ENCODE results near the gene UBE2J2. TPM values are rescaled to one million over a fixed set of nuclear protein-coding genes. Genes with fewer than 3 reads are reported as not detected.
A peak's percentile ranks its signal among the peaks of the same experiment; 100 is the strongest.

The UBE2J2 gene
- 58.2 and 65.1 TPM in 2 replicates for total RNA-seq
- long read RNA-seq, transcript UBE2J2-202 (7 exons, 1,733 nt) = major isoform, 16 of 19 reads
- long read RNA-seq, partial matches to known transcripts = 0 of 19 reads
- long read RNA-seq, other reads (novel, unspliced or antisense) = 1 of 19 reads

- Mint-ChIP-seq H3K27ac (ENCODE audit: unreplicated experiment) (peak within 1 kb of the TSS; percentile 79), H3K4me3 (ENCODE audit: unreplicated experiment) (peak within 1 kb of the TSS; percentile 83), H3K9me3 (ENCODE audit: unreplicated experiment) (no peaks in the 10 kb centered on the region), H3K4me1 (ENCODE audit: unreplicated experiment) (peaks cover 29% of the 10 kb centered on the region), H3K27me3 (ENCODE audit: unreplicated experiment) (no peaks in the 10 kb centered on the region), H3K36me3 (ENCODE audit: unreplicated experiment) (peaks cover 5% of the 10 kb centered on the region)
- DNase-seq (ENCODE audit: extremely low spot score, unreplicated experiment) = peak; percentile 97
- TF ChIP-seq, protein P1, sequence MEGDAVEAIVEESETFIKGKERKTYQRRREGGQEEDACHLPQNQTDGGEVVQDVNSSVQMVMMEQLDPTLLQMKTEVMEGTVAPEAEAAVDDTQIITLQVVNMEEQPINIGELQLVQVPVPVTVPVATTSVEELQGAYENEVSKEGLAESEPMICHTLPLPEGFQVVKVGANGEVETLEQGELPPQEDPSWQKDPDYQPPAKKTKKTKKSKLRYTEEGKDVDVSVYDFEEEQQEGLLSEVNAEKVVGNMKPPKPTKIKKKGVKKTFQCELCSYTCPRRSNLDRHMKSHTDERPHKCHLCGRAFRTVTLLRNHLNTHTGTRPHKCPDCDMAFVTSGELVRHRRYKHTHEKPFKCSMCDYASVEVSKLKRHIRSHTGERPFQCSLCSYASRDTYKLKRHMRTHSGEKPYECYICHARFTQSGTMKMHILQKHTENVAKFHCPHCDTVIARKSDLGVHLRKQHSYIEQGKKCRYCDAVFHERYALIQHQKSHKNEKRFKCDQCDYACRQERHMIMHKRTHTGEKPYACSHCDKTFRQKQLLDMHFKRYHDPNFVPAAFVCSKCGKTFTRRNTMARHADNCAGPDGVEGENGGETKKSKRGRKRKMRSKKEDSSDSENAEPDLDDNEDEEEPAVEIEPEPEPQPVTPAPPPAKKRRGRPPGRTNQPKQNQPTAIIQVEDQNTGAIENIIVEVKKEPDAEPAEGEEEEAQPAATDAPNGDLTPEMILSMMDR (IDR thresholded peaks at IDR 0.05) = no peak
Observed at GRCh38 chr1:1273512-1274298, at the start of gene UBE2J2. UBE2J2 (minus strand) TSS chr1:1273854; CDS start chr1:1267992, 5,862 bp downstream.

DNA sequence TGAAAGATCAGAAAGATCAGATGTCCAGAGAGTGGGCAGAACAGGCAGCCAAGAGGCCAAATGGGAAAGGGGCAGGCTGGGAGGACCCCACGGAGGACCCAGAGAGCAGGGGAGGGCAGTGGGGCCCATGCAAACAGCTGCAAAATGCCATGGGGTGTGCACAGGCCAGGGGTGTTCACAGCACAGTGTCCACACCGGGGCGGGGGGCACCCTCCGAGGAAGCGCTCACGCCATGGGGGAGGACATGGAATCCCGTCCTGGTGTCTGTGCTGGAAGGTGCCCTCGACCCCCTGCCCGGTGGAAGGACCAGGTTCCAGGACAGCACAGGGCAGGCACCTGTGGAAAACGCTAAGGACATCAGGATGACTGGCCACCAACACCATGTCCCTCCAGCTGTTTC, 49.3 kb upstream of the UBE2J2 start:
- TF ChIP-seq, protein P1 (IDR thresholded peaks at IDR 0.05) = no peak
- Mint-ChIP-seq H3K4me1 (ENCODE audit: unreplicated experiment) (peaks cover 30% of the 10 kb centered on the region), H3K27me3 (ENCODE audit: unreplicated experiment) (no peaks in the 10 kb centered on the region), H3K9me3 (ENCODE audit: unreplicated experiment) (no peaks in the 10 kb centered on the region), H3K36me3 (ENCODE audit: unreplicated experiment) (peaks cover 4% of the 10 kb centered on the region), H3K27ac (ENCODE audit: unreplicated experiment) (no peak overlapping the region), H3K4me3 (ENCODE audit: unreplicated experiment) (peak overlapping the region; percentile 80)
- no peak for DNase-seq (ENCODE audit: extremely low spot score, unreplicated experiment)

GRCh38 chr1:1322418-1322817, 48.8 kb upstream of the UBE2J2 start:
- H3K4me3 Mint-ChIP-seq (ENCODE audit: unreplicated experiment) = peak overlapping the region; percentile 65
- no peaks in the 10 kb centered on the region for H3K9me3 Mint-ChIP-seq (ENCODE audit: unreplicated experiment)
- H3K27me3 Mint-ChIP-seq (ENCODE audit: unreplicated experiment) = no peaks in the 10 kb centered on the region
- TF ChIP-seq, protein P1 (IDR thresholded peaks at IDR 0.05) = no peak
- peaks cover 4% of the 10 kb centered on the region for H3K36me3 Mint-ChIP-seq (ENCODE audit: unreplicated experiment)
- H3K4me1 Mint-ChIP-seq (ENCODE audit: unreplicated experiment) = peaks cover 34% of the 10 kb centered on the region
- no peak overlapping the region for H3K27ac Mint-ChIP-seq (ENCODE audit: unreplicated experiment)
- DNase-seq (ENCODE audit: extremely low spot score, unreplicated experiment) = no peak

- H3K36me3 Mint-ChIP-seq (ENCODE audit: unreplicated experiment) = peaks cover 4% of the 10 kb centered on the region
- TF ChIP-seq, protein P1 (IDR thresholded peaks at IDR 0.05) = no peak
- H3K4me3 Mint-ChIP-seq (ENCODE audit: unreplicated experiment) = no peak overlapping the region
- no peaks in the 10 kb centered on the region for H3K27me3 Mint-ChIP-seq (ENCODE audit: unreplicated experiment)
- H3K9me3 Mint-ChIP-seq (ENCODE audit: unreplicated experiment) = no peaks in the 10 kb centered on the region
- DNase-seq (ENCODE audit: extremely low spot score, unreplicated experiment) = no peak
- no peak overlapping the region for H3K27ac Mint-ChIP-seq (ENCODE audit: unreplicated experiment)
- peaks cover 34% of the 10 kb centered on the region for H3K4me1 Mint-ChIP-seq (ENCODE audit: unreplicated experiment)
Observed at GRCh38 chr1:1321477-1321876, 47.8 kb upstream of the UBE2J2 start.

GRCh38 chr1:1320666-1321448, 47.2 kb upstream of the UBE2J2 start:
- TF ChIP-seq, protein P1 (IDR thresholded peaks at IDR 0.05) = no peak
- Mint-ChIP-seq H3K27me3 (ENCODE audit: unreplicated experiment) (no peaks in the 10 kb centered on the region), H3K4me3 (ENCODE audit: unreplicated experiment) (no peak overlapping the region), H3K36me3 (ENCODE audit: unreplicated experiment) (peaks cover 8% of the 10 kb centered on the region), H3K9me3 (ENCODE audit: unreplicated experiment) (no peaks in the 10 kb centered on the region), H3K4me1 (ENCODE audit: unreplicated experiment) (peaks cover 31% of the 10 kb centered on the region), H3K27ac (ENCODE audit: unreplicated experiment) (no peak overlapping the region)
- no peak for DNase-seq (ENCODE audit: extremely low spot score, unreplicated experiment)

Data from osteocyte (in vitro differentiated cells).